Stimulated activated naive CD8-positive, alpha-beta T cell treated with anti-CD3 and anti-CD28 coated beads, Interleukin-15, amount 100 ng/mL, for 72 hours (primary cell): Measurements from ENCODE around the gene TM4SF20.
A peak's percentile ranks its signal among the peaks of the same experiment; 100 is the strongest.
"Not testable (repeated sequence)": the region's sequence is repeated elsewhere in the genome, so short reads cannot be mapped to it uniquely, and the experiment has no call there.

ENCODE experiments used
- ATAC-seq: fragments of 150-1000 bp; cut with Tn5 transposase; 2 replicates; pipeline ENCODE4 v1.10.0; 2021; ENCODE audit warnings: mild to moderate bottlenecking, moderate library complexity
- DNase-seq, 2 donors: peaks; one replicate each; pipeline ENCODE4 v3.0.0; 2021 to 2022
- H3K27ac Mint-ChIP-seq, 2 donors: one replicate each; pipeline ENCODE4 v1.8.0; 2022; ENCODE audit warnings: mild to moderate bottlenecking in 2 of 2, mixed read lengths in 2 of 2, moderate library complexity in 2 of 2
- H3K27me3 Mint-ChIP-seq: one replicate; pipeline ENCODE4 v1.8.0; 2022; ENCODE audit warnings: mixed read lengths
- H3K4me1 Mint-ChIP-seq: one replicate; pipeline ENCODE4 v1.8.0; 2022; ENCODE audit warnings: mild to moderate bottlenecking, mixed read lengths
- H3K4me3 Mint-ChIP-seq, 2 donors: one replicate each; pipeline ENCODE4 v1.8.0; 2022; ENCODE audit warnings: mild to moderate bottlenecking in 2 of 2, mixed read lengths in 2 of 2, moderate library complexity in 1 of 2
- H3K9me3 Mint-ChIP-seq, 2 donors: one replicate each; pipeline ENCODE4 v1.8.0; 2022; ENCODE audit warnings: mixed read lengths in 2 of 2

Gene TM4SF20

DNA sequence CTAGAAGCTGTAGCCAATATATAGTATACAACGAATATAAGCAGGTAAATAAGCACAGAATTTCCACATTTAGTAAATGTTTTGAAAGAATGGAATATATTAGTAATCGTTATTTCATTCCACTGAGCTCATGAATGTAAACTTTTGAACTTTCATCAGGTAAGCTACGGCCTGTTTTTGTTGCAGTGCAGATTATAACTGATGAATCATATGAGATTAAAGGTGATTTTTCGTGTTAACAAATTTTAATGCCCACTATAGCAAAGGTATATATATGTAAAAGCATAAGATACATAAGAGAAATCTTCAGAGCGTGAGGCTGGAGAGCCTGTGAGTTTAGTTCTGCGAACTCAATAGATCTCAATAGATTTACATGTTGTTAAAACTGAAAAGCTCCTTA, 7.5 kb upstream of the TM4SF20 start:
- Mint-ChIP-seq H3K9me3 (peaks cover 18 to 20% of the 10 kb centered on the region in 2 donors), H3K27me3 (no peaks in the 10 kb centered on the region), H3K4me3 (no peak overlapping the region), H3K27ac (no peak overlapping the region), H3K4me1 (peaks cover 32% of the 10 kb centered on the region)
- ATAC-seq (no peak), DNase-seq (no peak)

DNA sequence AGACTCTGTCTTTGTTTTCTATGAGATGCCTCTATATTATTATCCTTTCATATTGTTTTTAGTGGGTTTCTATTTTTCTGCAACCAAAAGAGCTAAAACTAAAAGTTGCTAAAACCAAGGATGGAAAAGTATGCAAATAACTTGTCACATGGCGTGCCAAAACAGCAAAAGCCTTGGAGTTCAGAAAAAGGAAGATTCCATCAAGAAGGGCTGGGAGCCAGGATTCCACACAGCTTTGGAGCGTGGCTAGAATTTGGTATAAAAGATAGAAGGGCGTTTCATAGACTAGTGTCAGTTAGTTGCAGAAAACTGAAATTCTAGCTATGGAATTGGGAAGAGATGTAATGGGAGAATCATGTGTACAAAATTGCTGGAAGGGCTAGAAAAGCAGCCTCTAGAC, 4.6 kb upstream of the TM4SF20 start:
- Mint-ChIP-seq H3K4me3 (no peak overlapping the region), H3K27ac (no peak overlapping the region), H3K4me1 (peaks cover 35% of the 10 kb centered on the region), H3K9me3 (peaks cover 24 to 25% of the 10 kb centered on the region in 2 donors), H3K27me3 (no peaks in the 10 kb centered on the region)
- ATAC-seq (no peak), DNase-seq (no peak)

DNA sequence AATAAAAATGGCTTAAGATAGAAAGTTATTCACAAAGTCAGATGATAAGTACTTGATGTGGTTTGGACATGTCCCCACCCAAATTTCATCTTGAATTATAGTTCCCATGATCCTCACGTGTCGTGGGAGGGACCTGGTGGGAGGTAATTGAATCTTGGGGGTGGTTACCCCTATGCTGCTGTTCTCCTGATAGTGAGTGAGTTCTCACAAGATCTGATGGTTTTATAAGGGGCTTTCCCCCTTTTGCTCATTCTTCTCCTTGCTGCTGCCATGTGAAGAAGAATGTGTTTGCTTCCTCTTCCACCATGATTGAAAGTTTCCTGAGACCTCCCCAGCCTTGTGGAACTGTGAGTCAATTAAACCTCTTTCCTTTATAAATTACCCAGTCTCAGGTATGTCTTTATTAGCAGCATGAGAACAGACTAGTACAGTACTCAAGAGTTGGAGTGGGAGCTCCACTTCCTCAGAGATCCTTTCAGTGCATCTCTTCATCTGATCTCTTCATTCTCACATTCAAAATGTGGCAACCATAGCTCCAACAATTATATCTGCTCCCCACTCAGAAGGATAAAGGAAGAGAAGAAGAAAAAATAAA, 3.2 kb upstream of the TM4SF20 start:
- Mint-ChIP-seq H3K9me3 (peaks cover 24 to 25% of the 10 kb centered on the region in 2 donors), H3K4me1 (peaks cover 27% of the 10 kb centered on the region)
- not testable (repeated sequence) for H3K4me3 Mint-ChIP-seq, H3K27me3 Mint-ChIP-seq, ATAC-seq, DNase-seq, H3K27ac Mint-ChIP-seq

DNA sequence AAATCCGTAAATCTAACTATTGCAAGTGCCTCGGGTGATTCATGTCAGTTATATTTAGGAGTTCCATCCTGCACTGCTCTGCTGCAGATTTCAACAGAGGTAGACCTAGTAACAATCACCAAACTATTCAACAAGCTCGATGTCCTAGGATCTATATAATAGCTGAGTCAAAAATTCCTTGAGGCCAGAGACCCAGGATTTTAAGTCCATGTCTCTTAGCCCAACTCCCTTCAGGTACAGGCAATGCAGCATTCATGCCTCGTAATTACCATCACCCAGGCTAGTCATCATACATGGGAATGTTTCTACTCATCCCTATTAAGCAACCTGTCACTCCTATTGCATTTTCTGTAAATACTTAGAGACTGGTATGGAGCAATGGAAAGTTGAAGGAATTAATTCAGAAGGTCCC, 729 bp downstream of the TM4SF20 start:
- Mint-ChIP-seq H3K9me3 (peaks cover 17 to 19% of the 10 kb centered on the region in 2 donors), H3K4me1 (peaks cover 14% of the 10 kb centered on the region), H3K27me3 (no peaks in the 10 kb centered on the region), H3K27ac (no peak overlapping the region), H3K4me3 (no peak overlapping the region)
- no peak for DNase-seq
- no peak for ATAC-seq

DNA sequence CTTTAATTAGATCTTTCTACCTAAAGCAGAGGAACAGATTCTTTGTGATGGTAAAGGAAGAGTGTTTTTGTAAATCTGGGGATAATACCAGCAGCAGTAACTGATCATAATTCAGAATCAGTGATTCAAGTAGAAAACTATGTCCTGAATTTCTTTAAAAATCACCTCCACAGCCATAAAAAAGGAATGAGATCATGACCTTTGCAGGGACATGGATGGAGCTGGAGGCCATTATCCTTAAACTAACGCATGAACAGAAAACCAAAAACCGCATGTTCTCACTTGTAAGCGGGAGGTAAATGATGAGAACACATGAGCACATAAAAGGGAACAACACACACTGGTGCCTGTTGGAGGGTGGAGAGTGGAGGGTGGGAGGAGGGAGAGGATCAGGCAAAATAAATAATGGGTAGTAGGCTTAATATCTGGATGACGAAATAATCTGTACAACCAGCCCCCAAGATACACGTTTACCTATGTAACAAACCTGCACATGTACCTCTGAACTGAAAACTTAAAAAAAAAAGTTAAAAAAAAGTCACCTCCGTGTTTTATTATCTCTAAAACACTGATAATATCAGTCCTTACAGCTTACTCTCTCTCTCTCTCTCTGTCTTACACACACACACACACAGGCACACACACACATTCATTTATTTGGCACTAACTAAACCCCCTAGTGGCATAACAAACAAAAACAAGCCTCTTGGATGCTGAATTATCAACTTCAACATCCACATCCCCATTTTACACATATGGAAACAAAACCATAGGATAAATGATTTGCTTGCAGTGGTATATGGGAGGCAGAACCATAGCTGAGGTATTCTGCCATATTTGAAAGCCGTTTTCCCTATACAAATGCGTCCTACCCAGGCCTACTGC, 1.4 kb downstream of the TM4SF20 start:
- H3K27me3 Mint-ChIP-seq = no peaks in the 10 kb centered on the region
- H3K27ac Mint-ChIP-seq = no peak overlapping the region
- H3K4me1 Mint-ChIP-seq = peaks cover 13% of the 10 kb centered on the region
- no peak overlapping the region for H3K4me3 Mint-ChIP-seq
- DNase-seq (no peak), ATAC-seq (no peak)
- peaks cover 15 to 16% of the 10 kb centered on the region in 2 donors for H3K9me3 Mint-ChIP-seq

DNA sequence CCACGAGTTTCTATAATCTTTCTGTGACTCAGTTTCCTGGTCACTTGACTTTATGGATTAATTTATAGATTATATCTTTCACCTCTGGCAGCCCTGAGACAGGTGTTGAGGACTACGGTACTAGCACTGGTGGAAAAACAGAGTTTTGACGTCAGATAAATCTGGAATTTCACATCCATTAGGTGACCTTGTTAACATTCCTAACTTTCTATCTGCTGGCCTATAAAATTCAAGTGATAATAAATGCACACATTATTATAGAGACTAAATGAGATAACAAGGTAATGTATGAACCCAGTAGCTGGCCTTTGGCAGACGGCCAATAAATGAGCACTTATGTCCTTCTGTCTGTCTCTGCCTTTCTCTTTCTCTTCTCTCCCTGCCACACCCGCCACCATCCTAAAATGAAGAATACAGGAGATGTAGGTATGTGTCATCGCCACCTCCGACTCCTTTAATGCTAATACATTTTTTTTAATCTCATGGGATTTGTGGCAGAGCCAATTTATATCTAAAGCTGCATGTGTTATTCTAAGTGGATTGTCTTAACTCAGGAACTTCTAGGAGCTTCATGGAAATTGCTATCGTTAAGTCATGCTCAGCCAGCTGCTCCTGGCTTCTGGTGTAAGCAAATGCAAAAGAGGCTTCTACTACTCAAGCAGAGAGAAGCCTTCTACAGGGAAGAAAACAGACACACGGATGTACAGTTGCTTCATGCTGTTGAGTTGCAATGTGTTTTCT, 2.3 kb downstream of the TM4SF20 start:
- peaks cover 6 to 9% of the 10 kb centered on the region in 2 donors for H3K9me3 Mint-ChIP-seq
- no peak for DNase-seq
- H3K4me1 Mint-ChIP-seq = peaks cover 4% of the 10 kb centered on the region
- ATAC-seq = no peak
- no peak overlapping the region for H3K4me3 Mint-ChIP-seq
- H3K27me3 Mint-ChIP-seq = no peaks in the 10 kb centered on the region
- H3K27ac Mint-ChIP-seq = no peak overlapping the region

DNA sequence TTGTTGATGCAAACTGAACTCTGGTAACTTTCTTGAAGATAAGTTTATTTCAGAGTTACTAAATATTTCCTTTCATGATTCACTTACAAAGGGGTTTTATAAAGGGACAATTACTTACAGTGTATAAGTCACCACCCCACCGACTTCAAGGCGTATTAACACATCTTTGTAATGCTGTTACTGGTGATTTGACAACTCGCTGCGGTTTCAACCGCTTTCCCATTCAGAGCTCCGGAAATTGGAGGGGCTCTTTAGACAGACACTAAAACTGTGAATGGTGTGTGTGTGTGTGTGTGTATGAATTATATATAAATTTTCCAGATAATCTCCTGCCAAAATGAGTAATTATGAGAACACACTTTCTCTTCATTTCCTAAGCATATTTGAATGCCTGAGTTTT, 4.9 kb downstream of the TM4SF20 start:
- no peak overlapping the region for H3K4me3 Mint-ChIP-seq
- ATAC-seq (peak; percentile 95), DNase-seq (peak; percentile 8 to 57)
- no peaks in the 10 kb centered on the region for H3K9me3 Mint-ChIP-seq
- H3K27ac Mint-ChIP-seq = peak overlapping the region in 1 of 2 donors; percentile 51
- no peaks in the 10 kb centered on the region for H3K27me3 Mint-ChIP-seq
- no peaks in the 10 kb centered on the region for H3K4me1 Mint-ChIP-seq

DNA sequence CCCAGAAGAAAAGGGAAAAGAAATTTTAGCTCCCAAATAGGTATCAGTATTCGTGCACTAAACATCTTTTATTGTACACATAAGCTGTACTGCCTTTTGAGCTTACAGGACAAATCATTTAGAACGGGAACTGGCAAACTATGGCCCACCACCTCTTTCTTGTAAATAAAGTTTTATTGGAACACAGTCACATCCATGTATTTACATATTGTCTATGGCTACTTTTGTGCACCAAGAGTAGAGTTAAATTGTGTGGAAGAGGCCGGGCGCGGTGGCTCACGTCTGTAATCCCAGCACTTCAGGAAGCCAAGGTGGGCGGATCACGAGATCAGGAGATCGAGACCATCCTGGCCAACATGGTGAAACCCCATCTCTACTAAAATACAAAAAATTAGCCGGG, 5.7 kb downstream of the TM4SF20 start:
- Mint-ChIP-seq H3K9me3 (no peaks in the 10 kb centered on the region), H3K4me1 (no peaks in the 10 kb centered on the region), H3K27me3 (no peaks in the 10 kb centered on the region), H3K4me3 (peak overlapping the region in 1 of 2 donors; percentile 15), H3K27ac (no peak overlapping the region)
- ATAC-seq (no peak), DNase-seq (no peak)

DNA sequence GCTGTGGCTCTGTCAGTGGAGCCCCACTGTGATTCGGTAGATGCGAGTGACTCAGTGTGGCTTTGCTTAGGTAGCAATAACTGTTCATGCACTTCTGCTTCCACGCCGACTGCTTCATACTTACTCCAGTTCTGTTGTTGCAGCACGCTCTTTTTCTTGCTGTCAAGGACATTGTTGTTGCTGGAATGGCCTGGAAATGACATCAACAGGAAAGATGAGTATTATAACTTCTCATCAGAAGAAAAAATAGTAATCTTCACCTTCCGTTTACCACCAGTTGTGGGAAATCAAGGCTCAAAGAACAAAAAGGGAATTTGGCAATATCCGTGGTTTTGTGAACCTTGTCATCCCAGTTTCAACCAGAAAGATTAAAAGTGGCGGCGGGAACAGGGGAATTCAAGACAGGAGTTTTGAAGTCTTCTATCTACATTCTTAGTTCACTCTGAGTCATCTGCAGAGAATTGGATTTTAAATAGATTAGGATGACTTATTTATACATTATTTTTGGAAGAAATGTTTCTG, 8.3 kb downstream of the TM4SF20 start:
- Mint-ChIP-seq H3K4me1 (no peaks in the 10 kb centered on the region), H3K27me3 (no peaks in the 10 kb centered on the region), H3K4me3 (no peak overlapping the region), H3K9me3 (no peaks in the 10 kb centered on the region), H3K27ac (no peak overlapping the region)
- peak; percentile 52 for ATAC-seq
- no peak for DNase-seq

DNA sequence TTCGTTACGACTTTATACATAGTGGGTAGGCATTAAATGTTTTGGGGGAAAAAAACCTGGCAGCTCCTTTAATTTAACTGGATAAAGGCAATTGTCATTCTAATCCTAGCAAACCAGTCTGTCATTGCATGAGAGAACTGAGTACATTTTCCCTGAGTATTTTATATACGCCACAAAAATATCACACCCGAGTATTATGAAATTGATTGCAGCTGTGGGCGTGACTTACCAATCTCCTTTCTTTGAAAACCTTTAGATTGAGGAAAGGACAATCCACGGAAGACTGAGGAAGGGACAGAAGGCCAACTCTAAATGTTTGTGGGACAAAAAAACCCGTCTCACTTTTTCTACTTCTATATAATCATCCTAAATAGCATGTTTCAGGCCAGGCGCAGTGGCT, 9.0 kb downstream of the TM4SF20 start:
- ATAC-seq (no peak), DNase-seq (no peak)
- Mint-ChIP-seq H3K9me3 (no peaks in the 10 kb centered on the region), H3K27ac (no peak overlapping the region), H3K4me3 (no peak overlapping the region), H3K4me1 (no peaks in the 10 kb centered on the region), H3K27me3 (no peaks in the 10 kb centered on the region)

DNA sequence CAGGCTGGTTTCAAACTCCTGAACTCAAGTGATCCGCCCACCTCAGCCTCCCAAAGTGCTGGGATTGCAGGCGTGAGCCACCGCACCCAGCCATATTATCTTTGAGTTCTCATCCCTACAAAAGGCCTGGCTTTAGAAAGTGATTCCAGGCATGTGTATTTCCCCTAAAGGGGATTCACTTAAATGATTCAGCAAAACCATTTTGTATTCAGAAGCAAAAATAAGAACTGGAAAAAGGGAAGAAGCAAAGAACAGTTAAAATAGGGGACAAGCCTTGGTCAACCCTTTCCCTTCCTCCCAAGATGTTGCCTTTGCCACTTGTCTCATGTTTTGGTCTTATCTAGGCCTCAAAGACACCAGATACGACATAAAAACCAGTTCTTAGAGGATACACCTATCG, 10.5 kb downstream of the TM4SF20 start:
- no peaks in the 10 kb centered on the region for H3K27me3 Mint-ChIP-seq
- peaks cover 4% of the 10 kb centered on the region for H3K4me1 Mint-ChIP-seq
- H3K27ac Mint-ChIP-seq = no peak overlapping the region
- DNase-seq (no peak), ATAC-seq (no peak)
- H3K4me3 Mint-ChIP-seq = no peak overlapping the region
- H3K9me3 Mint-ChIP-seq = no peaks in the 10 kb centered on the region

DNA sequence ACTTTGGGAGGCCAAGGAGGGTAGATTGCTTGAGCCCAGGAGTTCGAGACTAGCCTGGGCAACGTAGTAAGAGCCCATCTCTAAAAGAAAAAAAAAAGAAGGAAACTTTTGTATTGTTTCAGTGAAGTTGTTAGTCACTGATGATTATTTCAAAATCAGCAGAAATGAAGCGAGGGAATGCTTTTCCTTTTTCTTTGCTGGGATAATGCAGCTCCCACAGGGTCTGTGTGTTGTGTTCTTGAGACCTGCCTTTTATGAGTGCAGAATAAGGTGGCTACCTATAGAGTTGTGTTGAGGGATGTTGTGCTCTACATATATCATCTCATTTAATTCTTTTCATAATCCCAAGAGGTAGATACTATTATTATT, 11.7 kb downstream of the TM4SF20 start:
- Mint-ChIP-seq H3K9me3 (no peaks in the 10 kb centered on the region), H3K27ac (no peak overlapping the region), H3K4me1 (peaks cover 7% of the 10 kb centered on the region), H3K27me3 (no peaks in the 10 kb centered on the region), H3K4me3 (no peak overlapping the region)
- ATAC-seq = no peak
- DNase-seq = no peak

DNA sequence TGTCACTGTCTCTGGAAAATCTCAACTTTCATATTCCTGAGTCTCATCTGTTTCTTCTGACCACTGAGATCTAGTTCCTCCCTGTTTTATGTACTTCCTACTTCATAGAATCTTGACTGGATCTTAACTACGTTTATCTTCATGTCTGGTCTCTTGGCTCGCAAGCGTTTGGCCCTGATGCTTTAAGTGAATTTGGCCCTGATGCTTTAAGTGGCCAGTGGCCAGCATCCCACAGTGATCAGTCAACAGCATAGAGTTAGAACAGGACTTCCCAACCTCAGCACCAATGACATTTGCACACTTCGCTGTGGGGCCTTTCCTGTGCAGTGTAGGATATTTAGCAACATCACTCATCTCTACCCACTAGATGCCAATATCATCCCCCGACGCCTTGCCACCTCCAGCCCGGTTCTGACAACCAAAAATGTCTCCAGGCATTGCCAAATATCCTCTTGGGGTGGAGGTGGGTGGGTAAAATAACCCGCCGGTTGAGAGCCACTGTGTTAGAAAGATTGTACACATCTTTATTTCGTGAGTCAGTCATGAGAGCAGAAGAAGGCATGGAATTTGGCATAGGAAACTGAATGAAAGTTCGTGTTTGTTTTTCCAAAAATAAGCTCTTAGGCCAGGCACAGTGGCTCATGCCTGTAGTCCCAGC, 12.2 kb downstream of the TM4SF20 start:
- DNase-seq = no peak
- no peaks in the 10 kb centered on the region for H3K9me3 Mint-ChIP-seq
- H3K27me3 Mint-ChIP-seq = no peaks in the 10 kb centered on the region
- peak overlapping the region in 1 of 2 donors; percentile 30 for H3K27ac Mint-ChIP-seq
- peaks cover 7% of the 10 kb centered on the region for H3K4me1 Mint-ChIP-seq
- ATAC-seq = no peak
- H3K4me3 Mint-ChIP-seq = no peak overlapping the region

DNA sequence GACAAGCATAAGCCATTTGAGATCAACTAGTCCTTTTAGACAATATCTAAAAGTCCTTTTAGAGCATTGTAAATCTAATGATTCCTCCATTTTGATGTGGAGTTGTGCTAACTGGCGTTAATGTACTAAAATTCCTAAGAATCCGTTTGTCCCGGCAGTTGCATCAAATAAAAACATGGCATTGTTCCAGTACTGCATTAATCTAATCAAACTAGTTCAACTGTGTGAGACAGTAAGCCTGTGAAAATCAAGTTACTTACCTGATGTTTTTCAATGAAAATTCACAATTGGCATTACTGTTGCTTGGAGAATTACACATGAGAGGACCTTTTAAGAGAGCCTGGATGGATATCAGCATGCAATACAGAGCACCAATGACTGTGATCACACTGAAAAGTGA, 13.3 kb downstream of the TM4SF20 start:
- ATAC-seq (no peak), DNase-seq (no peak)
- no peaks in the 10 kb centered on the region for H3K9me3 Mint-ChIP-seq
- no peak overlapping the region for H3K4me3 Mint-ChIP-seq
- peaks cover 7% of the 10 kb centered on the region for H3K4me1 Mint-ChIP-seq
- no peaks in the 10 kb centered on the region for H3K27me3 Mint-ChIP-seq
- H3K27ac Mint-ChIP-seq = no peak overlapping the region

DNA sequence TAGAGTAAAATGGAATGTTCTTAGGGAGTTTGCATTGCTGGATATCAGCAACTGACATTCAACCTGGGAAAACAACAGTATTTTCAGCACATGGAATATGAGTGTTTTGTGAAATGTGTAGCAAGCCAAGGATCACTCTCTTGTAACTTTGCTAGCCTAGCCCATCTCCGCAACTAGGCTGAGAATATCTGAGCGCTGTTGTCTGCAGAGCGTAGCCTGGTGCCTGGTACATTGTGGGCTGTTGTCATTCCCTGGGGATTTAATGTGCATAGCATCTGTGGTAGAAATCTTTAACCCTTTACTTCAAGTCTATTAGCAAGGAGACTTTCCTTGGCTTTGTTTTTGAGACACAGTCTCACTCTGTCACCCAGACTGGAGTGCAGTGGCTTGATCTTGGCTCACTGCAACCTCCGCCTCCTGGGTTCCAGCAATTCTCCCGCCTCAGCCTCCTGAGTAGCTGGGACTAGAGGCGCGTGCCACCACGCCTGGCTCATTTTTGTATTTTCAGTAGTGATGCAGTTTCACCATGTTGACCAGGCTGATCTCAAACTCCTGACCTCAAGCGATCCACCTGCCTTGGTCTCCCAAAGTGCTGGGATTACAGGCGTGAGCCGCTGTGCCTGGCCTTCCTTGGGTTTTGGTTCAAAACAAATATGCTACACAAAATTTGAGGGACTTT, 14.4 kb downstream of the TM4SF20 start:
- H3K9me3 Mint-ChIP-seq, DNase-seq, H3K4me3 Mint-ChIP-seq, H3K27ac Mint-ChIP-seq, H3K4me1 Mint-ChIP-seq, H3K27me3 Mint-ChIP-seq, ATAC-seq: not testable (repeated sequence)
